ENCODE results near the gene HDGF.

The HDGF gene

DNA sequence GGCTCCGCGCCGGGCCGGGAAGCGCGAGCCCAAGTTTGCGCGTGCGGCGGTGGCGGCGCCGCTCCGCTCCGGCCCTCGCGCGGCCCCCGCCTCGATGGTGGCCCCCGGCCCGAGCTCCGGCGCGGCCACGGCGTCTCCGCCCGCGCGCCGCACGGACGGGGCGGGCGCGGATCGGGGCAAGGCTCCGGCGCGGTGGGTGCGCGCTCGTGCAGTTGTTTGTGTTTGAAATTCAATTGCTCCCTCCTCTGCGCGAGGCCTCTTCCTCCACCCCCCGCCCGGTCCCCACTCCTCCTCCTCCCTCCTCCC, at the start of gene HDGF:
TSS of gene HDGF (minus strand) at position 225 of the 306 bp plus-strand sequence. CDS start 246 bp downstream, outside the sequence.
- DNase-seq (ENCODE audit: low spot score), result no peak
- Histone ChIP-seq H3K27ac (peak within 1 kb of the TSS; percentile 98 to 99), H3K4me3 (peak within 1 kb of the TSS; percentile 100)
- TF ChIP-seq, protein P1, sequence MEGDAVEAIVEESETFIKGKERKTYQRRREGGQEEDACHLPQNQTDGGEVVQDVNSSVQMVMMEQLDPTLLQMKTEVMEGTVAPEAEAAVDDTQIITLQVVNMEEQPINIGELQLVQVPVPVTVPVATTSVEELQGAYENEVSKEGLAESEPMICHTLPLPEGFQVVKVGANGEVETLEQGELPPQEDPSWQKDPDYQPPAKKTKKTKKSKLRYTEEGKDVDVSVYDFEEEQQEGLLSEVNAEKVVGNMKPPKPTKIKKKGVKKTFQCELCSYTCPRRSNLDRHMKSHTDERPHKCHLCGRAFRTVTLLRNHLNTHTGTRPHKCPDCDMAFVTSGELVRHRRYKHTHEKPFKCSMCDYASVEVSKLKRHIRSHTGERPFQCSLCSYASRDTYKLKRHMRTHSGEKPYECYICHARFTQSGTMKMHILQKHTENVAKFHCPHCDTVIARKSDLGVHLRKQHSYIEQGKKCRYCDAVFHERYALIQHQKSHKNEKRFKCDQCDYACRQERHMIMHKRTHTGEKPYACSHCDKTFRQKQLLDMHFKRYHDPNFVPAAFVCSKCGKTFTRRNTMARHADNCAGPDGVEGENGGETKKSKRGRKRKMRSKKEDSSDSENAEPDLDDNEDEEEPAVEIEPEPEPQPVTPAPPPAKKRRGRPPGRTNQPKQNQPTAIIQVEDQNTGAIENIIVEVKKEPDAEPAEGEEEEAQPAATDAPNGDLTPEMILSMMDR (IDR thresholded peaks at IDR 0.05), result no peak

DNA sequence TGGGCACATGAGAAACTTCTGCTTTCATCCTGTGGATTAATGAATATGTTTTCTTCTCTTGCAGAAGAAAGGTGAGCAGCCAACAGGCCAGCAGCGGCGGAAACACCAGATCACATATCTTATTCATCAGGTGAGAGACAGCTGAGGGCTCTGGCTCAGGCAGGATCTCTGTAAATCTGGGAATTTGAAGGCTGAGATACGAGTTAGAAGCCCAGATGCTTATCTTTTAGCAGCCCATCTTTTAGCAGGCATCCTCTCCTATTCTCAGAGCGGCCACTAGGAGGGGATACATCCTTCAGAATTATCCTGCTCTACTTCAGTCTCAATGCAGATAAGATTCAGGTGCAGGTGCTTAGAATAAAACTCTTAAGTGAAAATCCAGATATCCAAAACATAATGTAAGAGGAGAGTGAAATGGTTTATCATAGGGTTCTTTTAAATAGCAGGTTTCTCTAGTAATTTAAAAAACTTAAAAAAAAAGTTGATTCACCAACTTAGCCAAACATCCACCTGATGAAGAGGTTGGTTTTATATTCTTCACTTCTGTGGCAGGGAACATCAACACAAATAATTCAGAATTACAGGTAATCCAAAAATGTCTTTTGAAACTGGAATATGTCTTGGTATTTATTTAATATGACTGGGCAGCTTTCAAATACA, 45.9 kb upstream of the HDGF start:
- TF ChIP-seq, protein P1 (IDR thresholded peaks at IDR 0.05), result peak; percentile 42
- no peak for DNase-seq (ENCODE audit: low spot score)
- no peak overlapping the region for H3K27ac ChIP-seq
- no peak overlapping the region for H3K4me3 ChIP-seq

DNA sequence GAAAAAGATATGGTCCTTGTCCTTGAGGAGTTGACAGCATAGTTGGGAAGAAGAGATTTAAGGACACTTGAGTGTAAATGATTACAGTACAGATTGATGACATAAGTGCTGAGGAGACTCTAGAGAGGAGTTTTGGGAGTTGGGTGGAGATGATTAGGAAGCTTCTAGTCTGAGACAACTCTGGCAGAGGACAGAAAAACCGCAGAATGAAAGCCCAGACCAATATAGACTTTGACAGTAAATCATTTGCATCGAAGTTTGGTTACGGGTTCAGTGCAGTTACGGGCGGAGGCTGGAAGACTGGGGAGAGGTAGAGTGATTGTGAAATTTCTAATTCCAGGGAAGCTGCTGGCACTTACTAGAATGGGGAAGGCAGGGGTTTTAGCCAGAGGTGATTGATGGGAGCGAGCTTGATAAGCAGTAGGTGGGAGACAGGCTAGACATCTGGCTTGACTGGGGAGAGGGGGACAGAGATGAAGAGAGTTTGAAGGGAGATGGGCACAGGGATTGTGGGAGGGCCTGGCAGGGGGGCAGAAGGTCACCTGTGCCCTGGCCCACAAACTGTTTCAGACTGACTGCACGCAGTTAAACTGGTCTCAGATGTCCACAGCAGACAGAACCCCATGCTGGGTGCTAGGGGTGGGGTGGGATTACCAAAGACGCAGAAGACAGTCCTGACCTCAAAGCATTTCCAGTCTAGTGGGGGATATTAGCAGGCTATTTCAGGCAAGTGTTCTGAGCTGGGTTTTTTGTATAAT, 45.0 kb upstream of the HDGF start:
- TF ChIP-seq, protein P1 (IDR thresholded peaks at IDR 0.05), result no peak
- no peak for DNase-seq (ENCODE audit: low spot score)
- no peak overlapping the region for H3K27ac ChIP-seq
- no peak overlapping the region for H3K4me3 ChIP-seq

DNA sequence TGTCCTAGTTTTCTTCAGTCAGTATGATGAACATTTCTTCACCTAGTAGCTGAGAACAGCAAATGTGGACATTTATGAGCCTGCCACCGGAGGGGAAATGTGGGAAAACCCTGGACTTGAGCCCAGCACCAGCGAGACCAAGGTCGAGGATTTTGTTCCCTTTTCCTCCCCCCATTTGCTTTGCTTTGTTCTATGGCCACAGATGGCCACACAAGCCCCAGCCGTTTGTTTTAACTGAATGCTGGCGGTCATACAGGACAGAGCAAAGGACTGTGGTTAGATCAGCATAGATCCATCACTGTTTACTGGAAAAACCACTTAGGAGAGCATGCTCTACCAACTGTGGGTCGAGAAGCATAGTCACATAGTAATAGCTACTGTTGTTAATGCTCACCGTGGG, 44.3 kb upstream of the HDGF start:
- TF ChIP-seq, protein P1 (IDR thresholded peaks at IDR 0.05), result no peak
- no peak overlapping the region for H3K27ac ChIP-seq
- DNase-seq (ENCODE audit: low spot score), result no peak
- no peak overlapping the region for H3K4me3 ChIP-seq

DNA sequence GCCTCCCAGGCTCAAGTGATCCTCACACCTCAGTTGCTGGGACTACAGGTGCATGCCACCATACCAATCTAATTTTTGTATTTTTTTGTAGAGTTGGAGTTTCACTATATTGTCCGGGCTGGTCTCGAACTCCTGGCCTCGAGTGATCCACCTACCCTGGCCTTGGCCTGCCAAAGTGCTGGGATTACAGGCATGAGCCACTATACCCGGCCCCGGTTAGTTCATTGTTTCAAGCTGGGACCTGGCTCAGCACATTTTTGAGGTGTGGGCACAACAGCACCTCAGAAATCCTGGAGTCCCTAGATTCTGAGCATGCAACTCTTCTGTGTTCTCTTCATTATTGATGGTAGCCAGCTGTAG, 43.9 kb upstream of the HDGF start:
- TF ChIP-seq, protein P1 (IDR thresholded peaks at IDR 0.05), result no peak
- Histone ChIP-seq H3K27ac (no peak overlapping the region), H3K4me3 (no peak overlapping the region)
- DNase-seq (ENCODE audit: low spot score), result no peak

DNA sequence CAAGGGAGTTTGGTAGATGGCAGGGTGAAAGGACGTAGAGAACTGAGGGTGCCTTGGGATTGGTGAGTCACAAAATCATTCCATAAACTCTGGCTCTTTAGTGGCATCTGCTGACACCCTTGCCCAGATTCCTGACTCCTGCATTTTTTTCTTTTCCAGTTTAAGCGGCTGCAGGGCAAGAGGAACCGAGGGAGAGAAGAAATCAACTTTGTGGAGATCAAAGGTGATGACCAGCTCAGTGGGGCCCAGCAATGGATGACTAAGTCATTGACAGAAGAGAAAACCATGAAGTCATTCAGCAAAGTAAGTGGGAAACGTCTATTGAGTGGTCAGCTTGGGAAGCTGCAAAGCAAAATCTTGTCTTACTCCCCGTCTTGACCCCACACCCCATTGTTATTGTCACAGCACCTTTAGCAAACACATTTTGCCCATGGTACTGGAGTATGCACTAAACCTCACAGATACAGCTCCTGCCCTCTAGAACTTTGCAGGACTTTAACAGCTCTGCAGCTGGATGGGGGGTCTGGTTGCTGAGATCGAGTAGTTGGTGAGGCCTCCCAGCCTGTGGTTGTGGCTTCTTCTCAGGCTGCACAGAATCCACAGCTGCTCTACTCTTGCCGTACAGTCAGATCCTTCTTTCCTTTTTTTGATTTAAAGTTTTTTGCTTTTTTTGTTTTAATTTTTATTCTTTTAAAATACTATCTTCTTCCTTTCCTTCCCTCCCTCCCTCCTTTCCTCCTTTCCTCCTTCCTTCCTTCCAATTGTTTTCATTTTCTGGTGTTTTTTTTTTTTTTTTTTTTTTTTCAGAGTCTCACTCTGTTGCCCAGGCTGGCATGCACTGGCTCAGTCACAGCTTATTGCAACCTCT, 43.3 kb upstream of the HDGF start:
- Histone ChIP-seq H3K4me3 (no peak overlapping the region), H3K27ac (no peak overlapping the region)
- TF ChIP-seq, protein P1 (IDR thresholded peaks at IDR 0.05), result no peak
- DNase-seq (ENCODE audit: low spot score), result no peak
